ENCODE measurements around the gene MRGPRG. TPM values are rescaled to one million over a fixed set of nuclear protein-coding genes. Genes with fewer than 3 reads are reported as not detected.

Gene MRGPRG
- total and polyA plus RNA-seq, 2 of the 4 experiments (the other 2 are of a cell fraction): not detected

DNA sequence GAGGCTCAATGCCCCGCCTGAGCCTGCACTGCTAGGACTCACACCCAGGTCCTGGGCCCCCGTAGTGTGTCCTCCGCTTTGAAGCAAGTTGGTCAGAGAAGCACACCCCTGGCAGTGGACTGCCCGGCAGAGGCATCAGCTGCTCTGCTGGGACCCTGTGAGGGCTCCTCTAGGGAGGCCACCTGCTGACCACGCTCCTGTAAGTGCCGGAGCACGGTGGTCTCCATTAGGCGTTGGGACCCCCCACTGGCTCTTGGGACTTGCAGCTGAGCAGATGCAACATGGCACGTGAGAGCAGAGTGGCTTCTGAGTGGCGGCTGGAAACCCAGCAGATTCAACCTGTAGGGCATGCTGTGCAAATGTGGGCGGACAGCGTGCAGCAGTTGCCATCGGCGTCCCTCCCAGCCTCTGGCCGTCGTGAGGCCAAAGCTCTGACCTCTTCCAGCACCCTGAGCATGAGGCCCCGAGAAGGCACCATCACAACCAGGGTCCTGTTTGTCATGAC is 16.9 kb downstream of the MRGPRG start:
- H3K4me1 ChIP-seq (ENCODE audit: control insufficient read depth, insufficient read depth, low read length): no peaks in the 10 kb centered on the region; the same call in 1 of the 2 replicates
- intact Hi-C loops (cut with micrococcal nuclease) (no loop called here), in situ Hi-C loops (cut with MboI; ENCODE audit: low sequenced_read_pairs) (no loop called here), dilution Hi-C loops (cut with HindIII; ENCODE audit: low sequenced_read_pairs, unreplicated experiment) (no loop called here)
- H2BK120ac ChIP-seq (ENCODE audit: low read depth, low read length): no peak overlapping the region
- no peaks in the 10 kb centered on the region for H3K9me3 ChIP-seq (ENCODE audit: control insufficient read depth, insufficient read depth, low read length)
- no TSS peak for BruUV-seq (replicated peaks)
- H4K5ac ChIP-seq (ENCODE audit: low read depth, low read length): no peak overlapping the region
- H4K91ac ChIP-seq (ENCODE audit: insufficient read depth, low read depth, low read length): no peak overlapping the region
- no peaks in the 10 kb centered on the region for H3K79me1 ChIP-seq (ENCODE audit: low read depth in 1 of 2, low read length in 2 of 2)
- TF ChIP-seq CEBPB (IDR thresholded peaks at IDR 0.05; ENCODE audit: low read depth, low read length): no peak
- TF ChIP-seq RCOR1 (IDR thresholded peaks at IDR 0.05; ENCODE audit: insufficient replicate concordance, low read length): no peak
- no peak for TF ChIP-seq RFX5 (IDR thresholded peaks at IDR 0.05; ENCODE audit: low read depth, low read length)
- POLR2A ChIA-PET (ENCODE audit: unreplicated experiment): no interaction called here
- DNase-seq (no peak), ATAC-seq (ENCODE audit: low read depth) (no peak)
- CTCF ChIA-PET: no interaction called here
- no peak overlapping the region for H2AK5ac ChIP-seq (ENCODE audit: low read depth, low read length)
- no peak overlapping the region for H2BK20ac ChIP-seq (ENCODE audit: low read depth, low read length)
- H4K20me1 ChIP-seq (ENCODE audit: insufficient read depth, low read length): no peaks in the 10 kb centered on the region
- no peak overlapping the region for H3K27ac ChIP-seq (ENCODE audit: insufficient read depth, low read length)
- no peak overlapping the region for H3K4me3 ChIP-seq (ENCODE audit: insufficient read depth, low read depth, low read length)
- H3K4me2 ChIP-seq (ENCODE audit: low read depth, low read length): no peak overlapping the region
- no peak overlapping the region for H3K23ac ChIP-seq (ENCODE audit: low read depth, low read length)
- H3K56ac ChIP-seq (ENCODE audit: extremely low read depth, insufficient read depth, low read length): no peak overlapping the region
- H2BK5ac ChIP-seq (ENCODE audit: low read depth, low read length, poor library complexity, severe bottlenecking): no peak overlapping the region
- WGBS, 2 experiments (ENCODE audit: extremely low coverage in 2 of 2, insufficient read length in 1 of 2): 66% methylated on average over 10 of the region's 17 CpGs; no CpG with 5 or more reads in 1 of the 2 experiments
- H3K36me3 ChIP-seq (ENCODE audit: control insufficient read depth, insufficient read depth, low read length): no peaks in the 10 kb centered on the region
- no peak overlapping the region for H3K18ac ChIP-seq (ENCODE audit: low read depth, low read length)
- H3K9me1 ChIP-seq (ENCODE audit: insufficient read depth, low read length): no peaks in the 10 kb centered on the region
- H3K9ac ChIP-seq (ENCODE audit: low read depth, low read length): no peak overlapping the region
- no peak overlapping the region for H3K4ac ChIP-seq (ENCODE audit: low read depth, low read length)
- H3K14ac ChIP-seq (replicated peaks; ENCODE audit: low read depth, low read length): no peak overlapping the region
- no peak overlapping the region for H4K8ac ChIP-seq (ENCODE audit: low read depth in 2 of 2, low read length in 2 of 2)
- no peak overlapping the region for H2AFZ ChIP-seq (replicated peaks; ENCODE audit: low read length, poor library complexity)
- H3K27me3 ChIP-seq (ENCODE audit: control insufficient read depth, insufficient read depth, low read length): peaks cover 83% of the 10 kb centered on the region
- no peak overlapping the region for H2AK9ac ChIP-seq (replicated peaks; ENCODE audit: low read depth, low read length, poor library complexity)
- H2BK15ac ChIP-seq (ENCODE audit: low read depth, low read length): no peak overlapping the region

Data from IMR-90 (cell line).